ENCODE measurements around the gene WDR44. TPM values are rescaled to one million over a fixed set of nuclear protein-coding genes. Genes with fewer than 3 reads are reported as not detected.

The WDR44 gene
- total and polyA plus RNA-seq, 2 of the 13 experiments (the other 11 are each of a cell fraction or from before 2014, with no cell fraction given): 2.2 to 4.3 TPM

GRCh38 chrX:118352566-118352965, 6.7 kb downstream of the WDR44 start (continued):
- TF ChIP-seq ETV5 (CRISPR knock-in tag; IDR thresholded peaks at IDR 0.05; ENCODE audit: borderline replicate concordance) (no peak), HNRNPK (IDR thresholded peaks at IDR 0.05; ENCODE audit: low read depth, low read length, poor library complexity, severe bottlenecking) (no peak), ZNF781 (CRISPR knock-in tag; IDR thresholded peaks at IDR 0.05; ENCODE audit: borderline replicate concordance, not compliant biosample characterization) (no peak), ZNF451 (CRISPR knock-in tag; IDR thresholded peaks at IDR 0.05) (no peak), ZNF879 (CRISPR knock-in tag; IDR thresholded peaks at IDR 0.05) (no peak), ZNF75D (CRISPR knock-in tag; IDR thresholded peaks at IDR 0.05; ENCODE audit: borderline replicate concordance) (no peak), ZNF615 (CRISPR knock-in tag; IDR thresholded peaks at IDR 0.05; ENCODE audit: borderline replicate concordance) (no peak), RORA (CRISPR knock-in tag; IDR thresholded peaks at IDR 0.05) (no peak), ZNF362 (CRISPR knock-in tag; IDR thresholded peaks at IDR 0.05; ENCODE audit: borderline replicate concordance) (no peak)

DNA sequence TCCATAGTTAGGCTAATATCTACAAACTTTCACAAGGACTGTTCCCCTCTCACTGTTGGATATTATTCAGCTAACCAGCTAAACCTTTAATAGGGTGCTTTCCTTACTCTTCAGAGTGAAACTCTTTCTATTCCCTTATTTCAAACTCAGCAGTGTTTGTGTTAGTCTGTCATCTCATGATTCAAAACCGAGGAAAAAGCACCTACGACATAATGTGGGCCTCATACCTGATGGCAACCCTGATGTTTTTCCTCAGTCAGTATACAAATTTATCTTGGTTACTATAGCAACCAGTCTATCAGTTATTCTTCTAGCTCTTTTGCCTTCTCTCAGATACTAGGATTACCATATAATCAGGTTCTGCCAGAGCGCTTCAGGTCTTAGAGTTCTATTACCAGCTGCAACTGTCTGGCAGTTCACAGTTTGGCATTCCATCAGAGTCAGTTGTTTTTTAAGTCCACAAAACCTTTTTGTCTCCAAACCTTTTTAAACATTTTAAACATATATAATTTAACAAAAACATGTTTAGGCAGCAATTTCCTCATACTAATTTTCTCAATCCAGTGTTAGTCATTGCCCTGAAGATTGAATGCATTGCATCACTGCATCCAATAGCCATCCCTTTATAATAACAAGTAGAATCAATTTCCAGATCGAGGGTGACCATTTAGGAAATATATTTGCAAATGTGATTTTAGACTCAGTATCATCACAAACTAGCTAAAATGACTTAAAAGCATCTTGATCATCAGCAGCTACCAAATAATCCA, 7.4 kb downstream of the WDR44 start:
- in situ Hi-C loops (cut with HindIII; ENCODE audit: extremely low pct_ligation_motif_present, low pct_unique_long_range_greater_than_20kb): no loop called here
- TF ChIP-seq ZNF816 (CRISPR knock-in tag; IDR thresholded peaks at IDR 0.05; ENCODE audit: borderline replicate concordance): no peak
- no peak for TF ChIP-seq ZNF234 (CRISPR knock-in tag; conservative IDR thresholded peaks at IDR 0.05)
- TF ChIP-seq RFX1 (IDR thresholded peaks at IDR 0.05): no peak
- TF ChIP-seq ZNF205 (CRISPR knock-in tag; IDR thresholded peaks at IDR 0.05): no peak
- no peak for TF ChIP-seq ZNF878 (CRISPR knock-in tag; IDR thresholded peaks at IDR 0.05)
- no peak for TF ChIP-seq HDAC6 (IDR thresholded peaks at IDR 0.05; ENCODE audit: low read depth, low read length)
- TF ChIP-seq ZNF674 (CRISPR knock-in tag; IDR thresholded peaks at IDR 0.05; ENCODE audit: low read depth): no peak
- no peak for TF ChIP-seq YEATS4 (CRISPR knock-in tag; IDR thresholded peaks at IDR 0.05; ENCODE audit: borderline replicate concordance)
- TF ChIP-seq ZFP36 (IDR thresholded peaks at IDR 0.05; ENCODE audit: borderline replicate concordance, low read depth, low read length, partially characterized antibody): no peak
- TF ChIP-seq NCOR1 (IDR thresholded peaks at IDR 0.05; ENCODE audit: borderline replicate concordance, low read length): no peak
- TF ChIP-seq ZNF382 (CRISPR knock-in tag; IDR thresholded peaks at IDR 0.05; ENCODE audit: borderline replicate concordance): no peak
- no peak for TF ChIP-seq ZNF512 (CRISPR knock-in tag; IDR thresholded peaks at IDR 0.05)

More for the DNA sequence above, 7.4 kb downstream of the WDR44 start:
- 86% methylated on average over 4 of the region's 4 CpGs for WGBS (ENCODE audit: low lambda C conversion rate)
- Histone ChIP-seq H3K27me3 (ENCODE audit: control insufficient read depth in 1 of 2, insufficient read depth in 2 of 2, low read length in 2 of 2) (no peaks in the 10 kb centered on the region), H4K20me1 (ENCODE audit: insufficient read depth, low read length) (no peaks in the 10 kb centered on the region), H3K79me2 (ENCODE audit: insufficient read depth, low read length) (peaks cover 24% of the 10 kb centered on the region), H3K9me3 (ENCODE audit: low read length) (no peaks in the 10 kb centered on the region), H3K4me2 (ENCODE audit: low read depth, low read length) (no peak overlapping the region), H3K9ac (ENCODE audit: insufficient read depth, low read depth, low read length) (no peak overlapping the region), H3K36me3 (replicated peaks in 1 of 2; ENCODE audit: control insufficient read depth in 1 of 2, insufficient read depth in 2 of 2, low read length in 2 of 2) (no peaks in the 10 kb centered on the region), H2AFZ (ENCODE audit: low read length) (no peak overlapping the region), H3K4me3 (replicated peaks in 1 of 3; ENCODE audit: insufficient read depth in 1 of 3, low read depth in 2 of 3, low read length in 3 of 3) (no peak overlapping the region), H3K4me1 (ENCODE audit: insufficient read depth, low read length) (peaks cover 22% of the 10 kb centered on the region), H3K27ac (ENCODE audit: extremely low read length, insufficient read depth, low read length) (no peak overlapping the region)
- FAIRE-seq (no peak), ATAC-seq (no peak), DNase-seq (ENCODE audit: low spot score) (no peak)
- BruUV-seq (replicated peaks): no TSS peak
- ChIA-PET CTCF (ENCODE audit: low intra/inter-chr PET ratio, low total read pairs) (no interaction called here), POLR2A (no interaction called here)
- intact Hi-C loops (cut with micrococcal nuclease; ENCODE audit: unreplicated experiment): no loop called here

Data from HepG2 (cell line).